Activated CD8-positive, alpha-beta memory T cell treated with anti-CD3 and anti-CD28 coated beads for 1 hour (primary cell): ENCODE measurements around the gene NDUFB11.
"Not testable (repeated sequence)": the region's sequence is repeated elsewhere in the genome, so short reads cannot be mapped to it uniquely, and the experiment has no call there.

Experiments used
- DNase-seq, 2 donors: peaks; one replicate each; pipeline ENCODE4 v3.0.0-alpha.2; 2020; ENCODE audit warnings: low read depth in 1 of 2; ENCODE audit errors: extremely low read depth in 1 of 2

NDUFB11 gene

GRCh38 chrX:47146936-47147859, 2.7 kb upstream of the NDUFB11 start:
- no peak for DNase-seq

GRCh38 chrX:47146121-47146935, 1.8 kb upstream of the NDUFB11 start:
- DNase-seq: no peak

- no peak for DNase-seq
Observed at GRCh38 chrX:47145395-47146120, 1.1 kb upstream of the NDUFB11 start.

- no peak for DNase-seq
Observed at GRCh38 chrX:47143894-47144625, 442 bp downstream of the NDUFB11 start.

- DNase-seq: no peak
Observed at GRCh38 chrX:47138171-47138570, 6.3 kb downstream of the NDUFB11 start.

GRCh38 chrX:47135650-47136049, 8.9 kb downstream of the NDUFB11 start:
- DNase-seq: not testable (repeated sequence)

- DNase-seq: no peak
Observed at GRCh38 chrX:47133493-47133892, 11.0 kb downstream of the NDUFB11 start.

GRCh38 chrX:47129899-47130358, 14.6 kb downstream of the NDUFB11 start:
- DNase-seq: no peak

GRCh38 chrX:47129157-47129898, 15.2 kb downstream of the NDUFB11 start:
- peak; percentile 65 to 73 for DNase-seq

- DNase-seq: not testable (repeated sequence)
Observed at GRCh38 chrX:47124466-47124865, 20.0 kb downstream of the NDUFB11 start.

GRCh38 chrX:47116551-47117110, 27.9 kb downstream of the NDUFB11 start:
- not testable (repeated sequence) for DNase-seq

- DNase-seq: no peak
Observed at GRCh38 chrX:47112316-47112954, 32.1 kb downstream of the NDUFB11 start.

- DNase-seq: not testable (repeated sequence)
Observed at GRCh38 chrX:47110936-47111615, 33.4 kb downstream of the NDUFB11 start.

GRCh38 chrX:47101206-47101605, 43.3 kb downstream of the NDUFB11 start:
- no peak for DNase-seq

GRCh38 chrX:47098338-47099094, 46.0 kb downstream of the NDUFB11 start:
- DNase-seq: no peak

GRCh38 chrX:47097018-47097417, 47.5 kb downstream of the NDUFB11 start:
- DNase-seq: no peak

GRCh38 chrX:47093860-47094259, 50.6 kb downstream of the NDUFB11 start:
- no peak for DNase-seq
